BLaER1 treated with 17β-estradiol and CSF1 and Interleukin-3, amounts not matched to agents 10 nM and 100 nM (cell line): ENCODE results near the gene TCFL5.

Source experiments
- H3K27ac ChIP-seq, 11 experiments: shearing (Covaris generic); formaldehyde crosslinking; 2 replicates each; pipeline ENCODE4 v1.8.1; 2022
- H3K27me3 ChIP-seq, 11 experiments: shearing (Covaris generic); formaldehyde crosslinking; 2 replicates each; pipeline ENCODE4 v1.8.1; 2022
- H3K36me3 ChIP-seq, 11 experiments: shearing (Covaris generic); formaldehyde crosslinking; 2 replicates each; pipeline ENCODE4 v1.8.1; 2022
- H3K4me1 ChIP-seq, 10 experiments: shearing (Covaris generic); formaldehyde crosslinking; 2 replicates each; pipeline ENCODE4 v1.8.1; 2022
- H3K4me2 ChIP-seq, 11 experiments: shearing (Covaris generic); formaldehyde crosslinking; 2 replicates each; pipeline ENCODE4 v1.8.1; 2022
- H3K4me3 ChIP-seq, 10 experiments: shearing (Covaris generic); formaldehyde crosslinking; 2 replicates each; pipeline ENCODE4 v1.8.1; 2022
- H3K9ac ChIP-seq, 11 experiments: shearing (Covaris generic); formaldehyde crosslinking; 2 replicates each; pipeline ENCODE4 v1.8.1; 2022
- H3K9me3 ChIP-seq, 11 experiments: shearing (Covaris generic); formaldehyde crosslinking; replicated peaks in 1 of 11; 2 replicates each; pipeline ENCODE4 v1.8.1; 2022
- H4K20me1 ChIP-seq, 11 experiments: shearing (Covaris generic); formaldehyde crosslinking; 2 replicates each; pipeline ENCODE4 v1.8.1; 2022
- Cebpa-rat ChIP-seq, 11 experiments: shearing (Covaris generic); IDR thresholded peaks; 2 replicates each; pipeline ENCODE4 v1.8.1; 2022

TCFL5 gene

DNA sequence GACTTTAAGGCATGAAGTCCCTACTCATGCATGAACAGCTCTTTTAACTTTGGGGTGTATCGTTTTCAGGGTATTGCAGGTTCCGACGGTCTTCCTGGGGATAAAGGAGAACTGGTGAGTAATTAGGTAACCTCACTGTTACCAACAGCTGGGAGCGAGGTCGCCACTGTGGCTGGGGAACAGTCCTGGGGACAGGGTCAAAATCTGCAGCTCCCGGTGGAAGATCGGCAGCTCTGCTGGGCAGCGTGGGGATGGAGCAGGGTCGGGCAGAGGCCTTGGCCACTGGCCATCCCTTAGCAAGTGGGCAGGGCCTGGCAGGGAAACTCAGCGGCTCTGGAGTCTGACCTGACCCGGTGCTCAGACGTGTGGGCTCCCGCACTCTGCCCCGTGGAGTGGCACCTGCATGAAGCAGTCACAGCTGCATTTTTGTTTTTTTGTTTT is 28.7 kb downstream of the TCFL5 start:
- H3K27me3 ChIP-seq: peaks cover 0 to 5% (median 0%) of the 10 kb centered on the region in 11 experiments; a peak in 2 of 22 replicates
- peaks cover 60 to 98% (median 96%) of the 10 kb centered on the region in 10 experiments for H3K4me1 ChIP-seq
- peak overlapping the region in 8 of 10 experiments; percentile 14 to 52 (median 20); a peak in 9 of 20 replicates for H3K4me3 ChIP-seq
- H3K9ac ChIP-seq: peak overlapping the region in 7 of 11 experiments; percentile 39 to 75 (median 61); a peak in 12 of 22 replicates
- H4K20me1 ChIP-seq: 0 out of 22 replicates have a peak, but pooled peaks cover 0 to 7% (median 0%) of the 10 kb centered on the region in 11 experiments
- H3K9me3 ChIP-seq: peaks cover 0 to 9% (median 0%) of the 10 kb centered on the region in 11 experiments; a peak in 1 of 22 replicates
- no peak for TF ChIP-seq Cebpa-rat (IDR thresholded peaks at IDR 0.05)
- H3K36me3 ChIP-seq: peaks cover 0 to 11% (median 0%) of the 10 kb centered on the region in 11 experiments; a peak in 3 of 22 replicates
- H3K4me2 ChIP-seq: peak overlapping the region; percentile 67 to 99 (median 93)
- H3K27ac ChIP-seq: peak overlapping the region in 9 of 11 experiments; percentile 18 to 72 (median 51); a peak in 15 of 22 replicates

GRCh38 chr20:62832212-62832922 is 29.3 kb downstream of the TCFL5 start:
- Histone ChIP-seq H3K27ac (peak overlapping the region in 9 of 11 experiments; percentile 18 to 72 (median 61); a peak in 16 of 22 replicates), H3K4me1 (peaks cover 56 to 98% (median 93%) of the 10 kb centered on the region in 10 experiments), H3K4me3 (peak overlapping the region in 8 of 10 experiments; percentile 14 to 52 (median 20); a peak in 10 of 20 replicates), H3K36me3 (peaks cover 0 to 11% (median 0%) of the 10 kb centered on the region in 11 experiments; a peak in 3 of 22 replicates), H3K9ac (peak overlapping the region in 10 of 11 experiments; percentile 11 to 75 (median 46); a peak in 16 of 22 replicates), H4K20me1 (0 out of 22 replicates have a peak, but pooled peaks cover 0 to 7% (median 0%) of the 10 kb centered on the region in 11 experiments), H3K4me2 (peak overlapping the region; percentile 67 to 99 (median 93)), H3K9me3 (peaks cover 0 to 9% (median 0%) of the 10 kb centered on the region in 11 experiments; a peak in 1 of 22 replicates), H3K27me3 (peaks cover 0 to 5% (median 0%) of the 10 kb centered on the region in 11 experiments; a peak in 2 of 22 replicates)
- TF ChIP-seq Cebpa-rat (IDR thresholded peaks at IDR 0.05): no peak

- H4K20me1 ChIP-seq: peaks cover 0 to 7% (median 0%) of the 10 kb centered on the region in 11 experiments; a peak in 2 of 22 replicates
- H3K9me3 ChIP-seq: peaks cover 0 to 3% (median 0%) of the 10 kb centered on the region in 11 experiments; a peak in 1 of 22 replicates
- H3K27me3 ChIP-seq: peaks cover 0 to 5% (median 0%) of the 10 kb centered on the region in 11 experiments; a peak in 2 of 22 replicates
- H3K4me2 ChIP-seq: peak overlapping the region; percentile 67 to 99 (median 93)
- peaks cover 54 to 98% (median 93%) of the 10 kb centered on the region in 10 experiments for H3K4me1 ChIP-seq
- H3K4me3 ChIP-seq: peak overlapping the region in 6 of 10 experiments; percentile 16 to 52 (median 32); a peak in 5 of 20 replicates
- no peak for TF ChIP-seq Cebpa-rat (IDR thresholded peaks at IDR 0.05)
- H3K27ac ChIP-seq: peak overlapping the region in 8 of 11 experiments; percentile 9 to 72 (median 54); a peak in 13 of 22 replicates
- H3K9ac ChIP-seq: peak overlapping the region in 10 of 11 experiments; percentile 11 to 75 (median 42); a peak in 15 of 22 replicates
- H3K36me3 ChIP-seq: peaks cover 0 to 7% (median 0%) of the 10 kb centered on the region in 11 experiments; a peak in 3 of 22 replicates
Measured at GRCh38 chr20:62831854-62832211, 29.8 kb downstream of the TCFL5 start.

DNA sequence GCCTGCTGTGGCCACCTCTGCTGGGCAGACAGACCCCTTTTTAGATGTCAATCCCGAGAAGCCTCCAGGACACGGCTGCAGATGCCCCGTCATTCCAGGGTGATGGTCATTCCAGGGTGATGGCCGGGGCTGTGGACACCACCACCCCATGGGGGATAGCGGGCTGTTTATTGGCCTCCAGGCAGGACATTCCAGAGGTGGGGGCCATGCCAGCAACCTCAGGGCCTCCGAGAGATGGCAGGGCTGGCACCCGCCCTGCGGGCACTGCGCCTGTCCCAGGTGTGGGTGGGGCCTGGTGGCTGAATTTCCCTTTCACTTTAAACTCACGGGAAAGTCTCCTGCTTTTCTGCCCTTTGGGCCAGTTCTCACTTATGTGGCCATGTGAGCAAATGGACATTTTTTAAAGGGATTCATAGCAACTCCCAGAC is 30.2 kb downstream of the TCFL5 start:
- Histone ChIP-seq H3K4me2 (peak overlapping the region; percentile 67 to 99 (median 93)), H3K27ac (peak overlapping the region in 7 of 11 experiments; percentile 14 to 72 (median 61); a peak in 13 of 22 replicates), H4K20me1 (peaks cover 0 to 8% (median 0%) of the 10 kb centered on the region in 11 experiments; a peak in 2 of 22 replicates), H3K36me3 (peaks cover 0 to 5% (median 0%) of the 10 kb centered on the region in 11 experiments; a peak in 2 of 22 replicates), H3K4me3 (peak overlapping the region in 2 of 10 experiments; percentile 49 to 59; a peak in 5 of 20 replicates), H3K4me1 (peaks cover 54 to 98% (median 93%) of the 10 kb centered on the region in 10 experiments), H3K9ac (peak overlapping the region in 8 of 11 experiments; percentile 39 to 75 (median 57); a peak in 14 of 22 replicates), H3K27me3 (peaks cover 0 to 5% (median 0%) of the 10 kb centered on the region in 11 experiments; a peak in 2 of 22 replicates), H3K9me3 (no peaks in the 10 kb centered on the region)
- no peak for TF ChIP-seq Cebpa-rat (IDR thresholded peaks at IDR 0.05)

DNA sequence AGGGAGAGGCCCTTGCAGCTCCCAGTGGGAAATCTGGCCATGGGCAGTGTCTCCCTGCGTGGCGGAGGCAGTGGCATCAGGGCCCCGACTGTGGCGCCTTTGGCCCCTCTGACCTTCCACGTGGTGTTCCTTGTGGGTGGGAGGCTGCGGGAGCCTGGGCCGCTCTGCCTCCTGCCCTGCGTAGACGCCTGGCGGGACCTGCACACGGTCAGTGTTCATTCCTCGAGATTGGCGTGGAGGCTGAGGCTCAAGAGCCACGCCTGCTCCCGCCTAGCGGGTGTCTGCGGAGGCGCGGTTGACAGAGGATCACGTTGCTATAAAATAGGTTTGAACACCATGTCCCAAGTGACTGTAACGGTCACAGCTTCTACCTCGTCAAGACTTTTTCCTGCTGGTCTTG is 30.8 kb downstream of the TCFL5 start:
- Histone ChIP-seq H3K9me3 (no peaks in the 10 kb centered on the region), H3K4me3 (peak overlapping the region in 3 of 10 experiments; percentile 39 to 59 (median 49); a peak in 5 of 20 replicates), H3K27me3 (peaks cover 0 to 5% (median 0%) of the 10 kb centered on the region in 11 experiments; a peak in 2 of 22 replicates), H3K36me3 (peaks cover 0 to 5% (median 0%) of the 10 kb centered on the region in 11 experiments; a peak in 1 of 22 replicates), H4K20me1 (peaks cover 0 to 14% (median 0%) of the 10 kb centered on the region in 11 experiments; a peak in 5 of 22 replicates), H3K9ac (peak overlapping the region in 8 of 11 experiments; percentile 39 to 75 (median 57); a peak in 12 of 22 replicates), H3K4me2 (peak overlapping the region; percentile 67 to 99 (median 93)), H3K4me1 (peaks cover 54 to 98% (median 93%) of the 10 kb centered on the region in 10 experiments), H3K27ac (peak overlapping the region in 7 of 11 experiments; percentile 14 to 72 (median 61); a peak in 13 of 22 replicates)
- no peak for TF ChIP-seq Cebpa-rat (IDR thresholded peaks at IDR 0.05)

DNA sequence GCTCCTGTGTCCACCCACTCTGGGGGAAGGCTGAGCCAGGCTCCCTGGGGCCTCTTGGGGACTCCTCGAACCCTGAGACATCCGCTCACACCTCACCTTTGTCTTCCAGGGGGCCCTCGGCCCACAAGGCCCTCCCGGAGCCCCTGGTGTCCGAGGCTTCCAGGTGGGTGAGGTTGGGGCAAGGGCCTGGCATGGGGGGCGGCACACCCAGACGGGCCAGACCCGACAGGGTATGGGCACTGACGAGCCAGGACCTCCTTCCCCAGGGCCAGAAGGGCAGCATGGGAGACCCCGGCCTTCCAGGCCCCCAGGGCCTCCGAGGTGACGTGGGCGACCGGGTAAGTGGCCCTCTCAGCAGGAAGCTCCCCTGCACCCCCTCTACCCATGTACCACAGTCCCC is 31.4 kb downstream of the TCFL5 start:
- H3K4me1 ChIP-seq: peaks cover 58 to 98% (median 95%) of the 10 kb centered on the region in 10 experiments
- H3K36me3 ChIP-seq: 0 out of 22 replicates have a peak, but pooled peaks cover 0 to 5% (median 0%) of the 10 kb centered on the region in 11 experiments
- TF ChIP-seq Cebpa-rat (IDR thresholded peaks at IDR 0.05): no peak
- peak overlapping the region; percentile 64 to 99 (median 86) for H3K4me2 ChIP-seq
- H4K20me1 ChIP-seq: peaks cover 0 to 18% (median 0%) of the 10 kb centered on the region in 11 experiments; a peak in 7 of 22 replicates
- peak overlapping the region in 10 of 11 experiments; percentile 43 to 82 (median 64); a peak in 18 of 22 replicates for H3K9ac ChIP-seq
- H3K4me3 ChIP-seq: peak overlapping the region in 5 of 10 experiments; percentile 35 to 60 (median 52); a peak in 8 of 20 replicates
- H3K27ac ChIP-seq: peak overlapping the region in 9 of 11 experiments; percentile 11 to 81 (median 70); a peak in 17 of 22 replicates
- peaks cover 0 to 5% (median 0%) of the 10 kb centered on the region in 11 experiments; a peak in 2 of 22 replicates for H3K27me3 ChIP-seq
- H3K9me3 ChIP-seq: no peaks in the 10 kb centered on the region

- H3K4me3 ChIP-seq: peak overlapping the region in 5 of 10 experiments; percentile 35 to 60 (median 52); a peak in 8 of 20 replicates
- peaks cover 0 to 19% (median 0%) of the 10 kb centered on the region in 11 experiments; a peak in 7 of 22 replicates for H4K20me1 ChIP-seq
- peak overlapping the region in 10 of 11 experiments; percentile 43 to 82 (median 64); a peak in 18 of 22 replicates for H3K9ac ChIP-seq
- 0 out of 22 replicates have a peak, but pooled peaks cover 0 to 5% (median 0%) of the 10 kb centered on the region in 11 experiments for H3K36me3 ChIP-seq
- peaks cover 0 to 5% (median 0%) of the 10 kb centered on the region in 11 experiments; a peak in 2 of 22 replicates for H3K27me3 ChIP-seq
- H3K4me1 ChIP-seq: peaks cover 62 to 97% (median 93%) of the 10 kb centered on the region in 10 experiments
- peak overlapping the region; percentile 64 to 99 (median 86) for H3K4me2 ChIP-seq
- H3K9me3 ChIP-seq: no peaks in the 10 kb centered on the region
- peak overlapping the region in 9 of 11 experiments; percentile 11 to 81 (median 70); a peak in 17 of 22 replicates for H3K27ac ChIP-seq
- no peak for TF ChIP-seq Cebpa-rat (IDR thresholded peaks at IDR 0.05)
Measured at GRCh38 chr20:62829231-62830230, 32.1 kb downstream of the TCFL5 start.
